GM23248 (cell line): Measurements from ENCODE around the gene RCAN1. TPM values are rescaled to one million over a fixed set of nuclear protein-coding genes. Genes with fewer than 3 reads are reported as not detected.
"Not testable (repeated sequence)": the region's sequence is repeated elsewhere in the genome, so short reads cannot be mapped to it uniquely, and the experiment has no call there.

Experiments used
- DNase-seq: peaks from one replicate; pipeline ENCODE4 v3.0.0-alpha.2; 2015
- H2AFZ ChIP-seq: fragments of 200-600 bp; sonication (generic); 2 replicates; pipeline ENCODE4 v1.6.1; 2016; ENCODE audit warnings: antibody characterized with exemption
- H3F3A ChIP-seq: fragments of 200-600 bp; sonication (generic); 2 replicates; pipeline ENCODE4 v1.6.1; 2016; ENCODE audit warnings: mild to moderate bottlenecking, antibody characterized with exemption, mixed run types; ENCODE audit not compliant: insufficient read depth
- H3K27ac ChIP-seq: fragments of 200-600 bp; sonication (generic); 2 replicates; pipeline ENCODE4 v1.5.1; 2016; ENCODE audit warnings: mild to moderate bottlenecking
- H3K27me3 ChIP-seq: fragments of 200-600 bp; sonication (generic); replicated peaks from 2 replicates; pipeline ENCODE4 v1.6.1; 2016; ENCODE audit warnings: mild to moderate bottlenecking; ENCODE audit not compliant: insufficient read depth
- H3K36me3 ChIP-seq: fragments of 200-600 bp; sonication (generic); 2 replicates; pipeline ENCODE4 v1.6.1; 2016; ENCODE audit warnings: low read depth, mild to moderate bottlenecking
- H3K4me1 ChIP-seq: fragments of 200-600 bp; sonication (generic); 2 replicates; pipeline ENCODE4 v1.6.1; 2016; ENCODE audit warnings: mild to moderate bottlenecking; ENCODE audit not compliant: insufficient read depth
- H3K4me2 ChIP-seq: fragments of 200-600 bp; sonication (generic); one replicate; pipeline ENCODE4 v1.6.1; 2016; ENCODE audit warnings: mild to moderate bottlenecking; ENCODE audit not compliant: unreplicated experiment
- H3K4me3 ChIP-seq: fragments of 200-600 bp; sonication (generic); 2 replicates; pipeline ENCODE4 v1.5.1; 2016; ENCODE audit warnings: mild to moderate bottlenecking
- H3K79me2 ChIP-seq: fragments of 200-600 bp; sonication (generic); 2 replicates; pipeline ENCODE4 v1.6.1; 2016; ENCODE audit warnings: mild to moderate bottlenecking; ENCODE audit not compliant: insufficient read depth
- H3K9ac ChIP-seq: fragments of 200-600 bp; sonication (generic); 2 replicates; pipeline ENCODE4 v1.6.1; 2016; ENCODE audit warnings: mild to moderate bottlenecking
- H3K9me2 ChIP-seq: fragments of 200-600 bp; sonication (generic); 2 replicates; pipeline ENCODE4 v1.6.1; 2016; ENCODE audit warnings: mixed run types, mild to moderate bottlenecking, moderate library complexity; ENCODE audit not compliant: insufficient read depth
- H3K9me3 ChIP-seq: fragments of 200-600 bp; sonication (generic); one replicate; pipeline ENCODE4 v1.6.1; 2017; ENCODE audit warnings: low read depth
- H4K20me1 ChIP-seq: fragments of 200-600 bp; sonication (generic); 2 replicates; pipeline ENCODE4 v1.6.0; 2016; ENCODE audit not compliant: insufficient read depth
- EZH2 ChIP-seq: fragments of 200-600 bp; sonication (generic); IDR thresholded peaks from 2 replicates; pipeline ENCODE4 v1.6.1; 2018; ENCODE audit warnings: antibody characterized with exemption, mild to moderate bottlenecking; ENCODE audit not compliant: insufficient read depth, poor library complexity, severe bottlenecking
- EZH2phosphoT487 ChIP-seq: fragments of 200-600 bp; sonication (generic); IDR thresholded peaks from 2 replicates; pipeline ENCODE4 v1.6.1; 2018; ENCODE audit warnings: antibody characterized with exemption, moderate library complexity, mild to moderate bottlenecking, low read depth; ENCODE audit not compliant: insufficient read depth
- WGBS, 2 experiments: methylation state at CpG; one replicate each; pipeline ENCODE4 v1.1.6; 2015 to 2017; ENCODE audit warnings: low lambda C conversion rate in 2 of 2, low coverage in 1 of 2; ENCODE audit errors: missing lambda C conversion rate in 2 of 2; 5-methylcytosine and 5-hydroxymethylcytosine counted together
- in situ Hi-C: fragments of 300-500 bp; cut with MboI; formaldehyde crosslinking; loops from 2 replicates; pipeline ENCODE4 v1.15.0; 2020
- polyA plus RNA-seq: library from polyadenylated mRNA; unstranded; fragments of >200 nt; fragmentation: Nextera tagmentation; extraction: Ambion mirVana; gene quantifications from 2 replicates; pipeline ENCODE4 v1.2.1, GENCODE V29; 2016
- total RNA-seq: library from RNA; depleted of rRNA; stranded (reverse); fragments of >200 nt; shearing (Covaris generic); gene quantifications from 2 replicates; pipeline ENCODE4 v1.2.3, GENCODE V29; 2014

RCAN1 gene
- total and polyA plus RNA-seq, 2 experiments from 2014 or later: 65.9 to 76.3 TPM

- H3K9me2 ChIP-seq: no peaks in the 10 kb centered on the region
- no peak overlapping the region for H3K4me3 ChIP-seq
- H3K79me2 ChIP-seq: no peaks in the 10 kb centered on the region
- no peak overlapping the region for H3K4me2 ChIP-seq
- no peaks in the 10 kb centered on the region for H3K9me3 ChIP-seq
- no peak for DNase-seq
- H3K36me3 ChIP-seq: no peaks in the 10 kb centered on the region
- H3K27ac ChIP-seq: no peak overlapping the region
- no peak overlapping the region for H2AFZ ChIP-seq
- H3K4me1 ChIP-seq: no peaks in the 10 kb centered on the region
- TF ChIP-seq EZH2phosphoT487 (no peak), EZH2 (no peak)
- no peaks in the 10 kb centered on the region for H4K20me1 ChIP-seq
- H3K9ac ChIP-seq: no peak overlapping the region
- H3K27me3 ChIP-seq: no peaks in the 10 kb centered on the region
- H3F3A ChIP-seq: no peaks in the 10 kb centered on the region
- WGBS, 2 experiments: 40 to 41% methylated on average over 2 of the region's 2 CpGs
- in situ Hi-C loops: no loop called here
Observed at GRCh38 chr21:34606621-34607020, 8.3 kb downstream of the RCAN1 start.

GRCh38 chr21:34606051-34606450 lies 8.9 kb downstream of the RCAN1 start:
- H3K9me3 ChIP-seq: no peaks in the 10 kb centered on the region
- no peaks in the 10 kb centered on the region for H4K20me1 ChIP-seq
- H3K9me2 ChIP-seq: no peaks in the 10 kb centered on the region
- no peaks in the 10 kb centered on the region for H3F3A ChIP-seq
- no peak for DNase-seq
- no peak overlapping the region for H3K4me3 ChIP-seq
- no peak overlapping the region for H2AFZ ChIP-seq
- TF ChIP-seq EZH2phosphoT487: no peak
- no peaks in the 10 kb centered on the region for H3K27me3 ChIP-seq
- no peaks in the 10 kb centered on the region for H3K79me2 ChIP-seq
- H3K4me2 ChIP-seq: no peak overlapping the region
- H3K36me3 ChIP-seq: no peaks in the 10 kb centered on the region
- no peaks in the 10 kb centered on the region for H3K4me1 ChIP-seq
- in situ Hi-C loops: no loop called here
- no peak overlapping the region for H3K9ac ChIP-seq
- WGBS, 2 experiments: 84 to 88% methylated on average over 7 of the region's 7 CpGs
- H3K27ac ChIP-seq: no peak overlapping the region

GRCh38 chr21:34604956-34605355 lies 10.0 kb downstream of the RCAN1 start:
- H3K9me3 ChIP-seq, H3K4me2 ChIP-seq, H3K4me1 ChIP-seq, H3K27me3 ChIP-seq, H3K27ac ChIP-seq, H4K20me1 ChIP-seq, H3F3A ChIP-seq, DNase-seq, H3K4me3 ChIP-seq, in situ Hi-C loops, H2AFZ ChIP-seq, H3K9ac ChIP-seq, H3K9me2 ChIP-seq, H3K79me2 ChIP-seq, H3K36me3 ChIP-seq: not testable (repeated sequence)
- 95 to 96% methylated on average over 5 of the region's 5 CpGs for WGBS, 2 experiments

- Histone ChIP-seq H3K4me1 (no peaks in the 10 kb centered on the region), H3K9me2 (no peaks in the 10 kb centered on the region), H3K4me3 (no peak overlapping the region), H3K27me3 (no peaks in the 10 kb centered on the region), H3K4me2 (no peak overlapping the region), H3K27ac (no peak overlapping the region), H3K36me3 (no peaks in the 10 kb centered on the region), H3K9ac (no peak overlapping the region), H3F3A (no peaks in the 10 kb centered on the region), H3K9me3 (no peaks in the 10 kb centered on the region), H2AFZ (no peak overlapping the region), H4K20me1 (no peaks in the 10 kb centered on the region), H3K79me2 (no peaks in the 10 kb centered on the region)
- TF ChIP-seq EZH2 (no peak), EZH2phosphoT487 (no peak)
- DNase-seq: no peak
- 85 to 88% methylated on average over 2 of the region's 2 CpGs for whole genome bisulfite sequencing, 2 experiments
- in situ Hi-C loops: no loop called here
Observed at GRCh38 chr21:34604556-34604955, 10.4 kb downstream of the RCAN1 start.

DNA sequence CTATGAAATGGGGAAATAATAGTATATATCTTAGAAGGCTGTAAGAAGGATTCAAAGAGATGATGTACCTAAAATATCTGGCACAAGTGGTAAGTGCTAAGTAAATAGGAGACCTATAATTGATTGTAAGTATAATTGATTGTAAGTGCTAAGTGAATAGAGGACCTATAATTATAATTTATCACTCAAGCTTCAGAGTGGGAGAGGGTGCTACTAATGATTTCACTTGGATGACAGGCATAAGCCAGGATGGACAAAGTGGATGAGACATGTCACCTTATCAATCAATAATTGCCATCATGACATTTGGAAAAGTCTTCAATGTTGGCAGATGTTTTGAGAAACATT lies 11.2 kb downstream of the RCAN1 start:
- no peaks in the 10 kb centered on the region for H3K4me1 ChIP-seq
- no peak for TF ChIP-seq EZH2phosphoT487
- no peak for TF ChIP-seq EZH2
- no peak overlapping the region for H3K4me2 ChIP-seq
- no peaks in the 10 kb centered on the region for H3K9me2 ChIP-seq
- no peak overlapping the region for H2AFZ ChIP-seq
- no peak overlapping the region for H3K4me3 ChIP-seq
- no peak for DNase-seq
- no peaks in the 10 kb centered on the region for H3K36me3 ChIP-seq
- no peak overlapping the region for H3K9ac ChIP-seq
- in situ Hi-C loops: no loop called here
- H3F3A ChIP-seq: peaks cover 8% of the 10 kb centered on the region; the same call in 1 of the 2 replicates
- no peaks in the 10 kb centered on the region for H4K20me1 ChIP-seq
- H3K27me3 ChIP-seq: no peaks in the 10 kb centered on the region
- H3K9me3 ChIP-seq: no peaks in the 10 kb centered on the region
- H3K79me2 ChIP-seq: no peaks in the 10 kb centered on the region
- no peak overlapping the region for H3K27ac ChIP-seq
